GM19043 (cell line): ENCODE data around the gene TOP3B.

ENCODE experiments used
- ATAC-seq: cut with Tn5 transposase; IDR thresholded peaks from one replicate; pipeline ENCODE4 v1.9.1; 2021; ENCODE audit warnings: low read depth; ENCODE audit not compliant: unreplicated experiment

TOP3B gene

DNA sequence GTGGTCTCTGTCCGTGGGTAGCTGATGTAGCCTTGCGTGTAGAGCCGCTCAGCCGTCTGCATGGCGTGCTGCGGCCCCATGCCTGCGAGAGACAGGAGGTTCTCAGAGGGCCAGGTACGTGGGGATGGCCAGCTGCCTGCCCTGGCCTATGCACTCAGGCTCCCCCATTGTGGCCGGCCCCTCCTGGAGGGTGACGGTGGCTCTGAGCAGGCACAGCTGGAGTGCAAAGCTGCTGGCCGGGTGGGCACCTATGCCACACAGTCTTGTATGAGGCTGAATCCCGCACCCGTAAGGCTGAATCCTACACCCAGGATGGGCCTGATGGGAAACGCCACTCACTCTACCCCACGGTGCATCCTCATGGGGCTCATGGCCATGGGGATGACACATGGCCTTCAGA is 18.4 kb downstream of the TOP3B start:
- ATAC-seq = no peak

DNA sequence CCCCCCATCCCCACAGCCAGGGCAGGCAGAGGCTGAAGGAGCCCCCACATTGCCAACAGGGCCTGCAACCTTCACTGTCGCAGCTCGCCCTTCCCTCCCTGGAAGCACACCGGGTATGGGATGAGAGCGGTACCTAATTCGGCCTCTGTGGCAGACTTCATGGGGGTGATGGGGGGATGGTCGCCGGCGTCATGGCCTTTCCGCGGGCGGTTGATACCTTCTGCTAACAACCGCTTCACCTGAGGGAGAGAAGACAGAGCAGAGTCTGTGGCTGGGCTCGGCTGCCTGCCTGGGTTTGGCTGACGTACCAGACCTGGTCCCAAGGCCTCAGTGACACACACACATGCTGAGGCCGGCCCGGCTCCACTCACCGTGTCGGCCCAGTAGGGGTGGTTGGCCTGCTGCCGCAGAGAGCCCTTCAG is 18.8 kb downstream of the TOP3B start:
- ATAC-seq = no peak

DNA sequence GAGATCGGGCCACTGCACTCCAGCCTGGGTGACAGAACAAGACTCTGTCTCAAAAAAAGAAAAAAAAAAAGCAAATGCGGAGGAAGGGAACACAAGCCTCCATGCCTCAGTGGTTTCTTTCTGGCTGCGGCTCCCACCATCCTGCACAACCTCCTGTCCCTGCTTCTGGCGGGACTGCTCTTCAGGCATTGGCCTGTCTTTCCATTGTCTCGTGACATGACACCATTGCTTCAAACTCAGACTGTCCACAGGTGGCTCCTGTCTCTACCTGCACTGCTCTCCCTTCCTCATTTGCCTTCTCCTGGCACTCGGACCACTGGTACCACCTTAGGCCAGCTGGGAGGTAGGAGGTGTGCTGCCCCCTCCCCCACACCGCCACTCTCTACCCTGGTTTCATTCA is 19.3 kb downstream of the TOP3B start:
- no peak for ATAC-seq

DNA sequence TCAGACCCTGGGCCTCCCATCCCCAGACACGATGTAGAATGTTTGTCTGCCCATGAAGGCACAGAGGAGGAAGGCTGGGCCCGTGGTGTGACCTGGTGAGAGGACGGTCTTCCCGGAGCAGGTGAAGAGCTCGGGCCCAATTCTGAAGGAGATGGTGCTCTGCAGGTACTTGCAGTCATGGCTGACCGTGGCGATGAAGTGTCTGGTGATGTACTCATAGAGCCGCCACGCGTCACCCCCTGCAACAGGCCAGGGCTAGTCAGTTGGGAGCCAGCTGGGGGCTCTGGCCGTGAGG is 20.0 kb downstream of the TOP3B start:
- ATAC-seq = no peak

DNA sequence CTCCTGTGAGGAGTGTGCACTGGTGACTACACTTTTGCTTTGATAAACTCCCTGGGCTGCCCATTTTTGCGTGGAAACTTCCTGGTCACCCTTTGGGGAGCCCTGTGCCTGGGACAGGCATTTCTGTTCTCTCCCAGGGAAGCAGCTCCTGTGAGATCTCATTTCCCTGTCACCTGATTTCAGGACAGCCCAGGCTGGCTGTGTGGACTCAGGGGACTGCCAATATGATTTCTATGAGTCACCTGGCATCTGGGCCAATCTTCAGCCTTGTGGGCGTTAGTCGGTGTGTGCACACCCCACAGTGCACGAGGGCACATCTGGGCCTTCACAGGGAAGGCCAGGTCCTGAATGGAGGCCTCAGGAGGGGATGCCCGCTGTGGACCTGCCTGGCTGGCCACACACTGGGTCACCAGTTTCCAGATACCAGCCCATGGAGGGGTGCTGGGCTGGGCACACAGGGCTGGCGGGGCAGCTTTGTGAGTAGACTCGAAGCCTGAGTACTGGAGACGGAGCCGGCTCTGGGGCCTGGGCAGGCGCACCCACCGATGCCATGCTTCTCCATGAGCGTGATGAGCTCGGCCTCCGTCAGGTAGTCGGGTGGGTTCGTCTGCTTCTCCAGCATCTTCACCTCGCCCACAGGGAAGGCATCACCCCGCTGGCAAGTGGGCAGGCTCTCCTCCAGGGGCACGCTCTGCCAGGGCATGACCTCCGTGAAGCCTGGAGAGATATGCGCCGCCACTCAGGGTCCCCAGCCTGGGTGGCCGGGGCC is 20.5 kb downstream of the TOP3B start:
- ATAC-seq = no peak

DNA sequence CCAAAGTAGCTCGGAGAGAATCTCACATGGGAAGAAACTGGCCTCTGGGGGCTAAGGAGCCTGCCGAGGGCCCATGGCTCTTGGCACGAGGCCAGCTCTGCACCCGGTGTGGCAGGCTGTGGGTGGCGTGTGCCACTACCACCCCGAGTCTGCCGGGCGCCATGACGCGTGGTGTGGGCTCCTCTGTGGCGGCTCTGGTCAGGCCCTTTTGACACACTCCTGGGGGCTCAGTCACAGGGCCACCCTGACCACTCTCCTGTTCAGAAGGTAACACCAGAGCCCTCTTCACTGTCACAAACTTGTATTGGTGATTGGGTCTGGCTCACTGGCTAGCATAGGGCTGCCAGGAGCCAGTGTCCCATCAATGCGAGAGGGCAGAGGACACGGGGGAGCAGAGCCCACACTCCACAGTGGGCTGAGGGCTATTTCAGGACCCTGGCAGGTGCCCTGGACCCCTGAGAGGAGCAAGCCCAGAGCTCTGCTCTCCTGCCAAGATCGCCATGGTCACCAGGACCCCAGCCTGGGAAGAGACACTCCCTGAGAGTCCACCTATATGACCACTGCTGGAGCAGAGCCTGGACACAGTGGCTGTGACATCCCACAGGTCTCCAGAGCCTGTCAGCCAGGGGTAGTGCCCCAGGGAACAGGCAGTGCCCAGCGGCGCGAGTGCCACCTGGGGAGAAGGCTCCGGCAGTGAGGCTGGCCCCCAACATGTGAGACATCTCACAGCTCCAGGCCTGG is 21.3 kb downstream of the TOP3B start:
- ATAC-seq = no peak

DNA sequence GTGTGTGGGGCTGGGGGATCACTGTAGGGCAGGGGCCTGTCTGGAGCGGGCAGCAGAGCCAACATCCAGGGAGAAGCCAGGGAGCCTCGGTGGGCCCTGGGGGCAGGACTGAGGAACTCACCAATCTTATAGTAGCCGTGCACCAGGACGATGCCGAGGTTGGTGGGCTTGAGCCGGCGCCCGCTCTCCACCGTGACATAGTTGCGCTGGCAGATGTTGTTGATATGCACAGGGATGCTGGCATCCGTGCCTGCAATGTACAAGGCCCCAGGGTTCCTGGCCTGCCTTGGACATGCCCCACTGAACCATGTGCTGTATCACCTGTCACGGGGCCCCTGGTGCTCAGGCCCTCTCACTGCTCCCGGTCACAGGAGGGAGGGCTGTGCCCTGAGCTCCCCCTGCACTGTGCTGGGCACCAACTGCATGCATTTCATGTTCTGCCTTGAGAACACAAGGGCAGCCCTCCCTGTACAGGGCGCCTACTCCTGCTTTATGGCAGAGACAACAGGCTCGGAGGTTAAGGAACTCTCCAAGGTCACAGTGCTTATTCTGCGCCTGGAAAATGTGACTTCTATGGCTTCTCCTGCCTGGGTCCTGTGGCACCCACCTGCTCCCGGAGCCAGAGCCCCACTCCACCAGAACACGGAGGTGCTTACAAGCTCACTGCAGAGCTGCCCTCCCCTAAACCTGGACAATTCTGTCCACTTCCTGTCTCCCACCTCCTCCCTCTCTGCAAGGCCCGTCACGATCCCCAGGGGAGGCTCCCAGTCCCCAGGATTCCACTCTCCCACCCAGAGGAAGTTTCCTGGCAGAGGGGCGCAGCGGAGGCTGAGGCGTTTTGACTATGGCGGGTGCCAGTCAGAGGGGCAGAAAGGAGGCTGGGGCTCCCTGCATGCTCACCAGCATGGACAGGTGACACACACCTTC is 22.1 kb downstream of the TOP3B start:
- ATAC-seq = no peak

DNA sequence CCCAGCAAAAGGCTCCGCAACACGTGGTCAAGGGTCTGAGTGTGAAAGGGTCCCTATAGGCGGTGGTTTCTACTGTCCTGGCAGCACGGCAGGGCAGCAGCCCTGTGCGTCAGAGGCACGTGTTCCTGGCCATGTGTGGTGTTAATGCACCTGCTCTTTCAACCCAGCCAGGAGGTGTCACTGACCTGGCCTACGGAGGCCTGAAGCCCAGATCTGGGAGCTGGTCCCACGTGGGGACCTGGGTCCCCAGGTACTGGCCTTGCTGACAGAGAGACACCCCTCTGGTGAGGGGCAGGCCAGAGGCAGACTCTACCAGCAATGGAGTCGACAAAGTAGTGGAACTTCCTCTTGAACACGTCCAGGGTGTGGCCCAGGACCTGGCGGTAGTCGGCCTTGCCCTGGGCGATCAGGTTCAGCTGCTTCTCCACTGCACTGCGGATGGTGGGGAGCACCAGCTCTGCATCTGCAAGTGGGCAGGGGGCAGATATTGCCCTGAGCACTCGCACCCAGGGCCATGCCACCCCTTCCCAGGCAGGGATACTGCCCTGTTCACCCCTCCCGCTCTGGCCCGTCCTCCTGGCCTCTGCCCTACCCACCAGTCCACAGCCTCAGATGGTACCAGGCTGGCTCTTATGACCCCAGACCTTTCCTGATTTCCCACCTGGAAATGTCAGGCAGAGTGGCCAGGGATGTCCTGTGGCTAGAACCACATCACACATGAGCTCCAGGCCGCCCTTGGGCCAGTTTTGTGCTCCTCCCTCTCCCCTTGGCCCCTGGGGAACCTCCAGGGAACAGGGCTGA is 23.1 kb downstream of the TOP3B start:
- no peak for ATAC-seq

DNA sequence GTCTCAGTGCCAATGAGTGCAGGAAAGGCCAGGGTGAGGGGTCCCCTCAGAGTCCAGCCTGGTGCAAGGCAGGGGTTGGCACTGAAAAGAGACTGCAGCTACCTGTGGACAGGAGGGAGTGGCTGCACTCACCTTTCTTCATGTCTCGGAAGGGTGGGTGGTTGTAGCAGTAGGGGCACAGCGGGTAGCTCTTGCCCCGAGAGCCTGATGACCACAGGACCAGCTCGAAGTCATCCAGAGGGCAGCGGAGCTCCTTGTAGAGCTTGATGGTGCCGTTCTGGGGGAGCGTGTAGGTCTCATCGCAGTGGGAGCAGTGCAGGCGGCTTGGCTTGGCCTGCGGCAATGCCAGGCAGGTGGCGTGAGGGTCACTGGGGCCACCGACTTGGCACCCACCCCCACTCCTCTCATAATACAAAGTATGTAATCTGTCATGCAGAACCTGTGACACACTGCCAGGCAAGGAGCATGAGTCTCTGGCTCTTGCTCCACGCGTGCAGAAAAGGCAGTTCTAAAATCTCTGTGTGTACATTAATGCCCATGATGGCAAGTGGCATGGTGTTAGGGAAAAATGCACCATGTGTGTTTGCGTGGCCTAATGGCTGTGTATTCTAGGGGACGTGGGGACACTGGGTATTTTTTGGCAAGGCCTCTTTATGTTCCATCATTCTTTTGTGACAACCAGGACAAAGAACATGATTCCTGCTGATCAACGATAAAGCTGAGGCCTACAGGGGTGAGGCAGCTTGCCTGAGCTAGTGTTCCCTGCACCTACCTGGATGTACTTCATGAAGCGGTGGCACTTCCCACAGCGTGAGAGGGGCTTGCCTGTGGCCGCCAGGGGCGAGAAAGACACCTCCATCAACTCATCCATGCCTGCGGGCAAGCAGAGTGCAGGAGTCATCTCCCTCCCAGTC is 24.0 kb downstream of the TOP3B start:
- no peak for ATAC-seq

DNA sequence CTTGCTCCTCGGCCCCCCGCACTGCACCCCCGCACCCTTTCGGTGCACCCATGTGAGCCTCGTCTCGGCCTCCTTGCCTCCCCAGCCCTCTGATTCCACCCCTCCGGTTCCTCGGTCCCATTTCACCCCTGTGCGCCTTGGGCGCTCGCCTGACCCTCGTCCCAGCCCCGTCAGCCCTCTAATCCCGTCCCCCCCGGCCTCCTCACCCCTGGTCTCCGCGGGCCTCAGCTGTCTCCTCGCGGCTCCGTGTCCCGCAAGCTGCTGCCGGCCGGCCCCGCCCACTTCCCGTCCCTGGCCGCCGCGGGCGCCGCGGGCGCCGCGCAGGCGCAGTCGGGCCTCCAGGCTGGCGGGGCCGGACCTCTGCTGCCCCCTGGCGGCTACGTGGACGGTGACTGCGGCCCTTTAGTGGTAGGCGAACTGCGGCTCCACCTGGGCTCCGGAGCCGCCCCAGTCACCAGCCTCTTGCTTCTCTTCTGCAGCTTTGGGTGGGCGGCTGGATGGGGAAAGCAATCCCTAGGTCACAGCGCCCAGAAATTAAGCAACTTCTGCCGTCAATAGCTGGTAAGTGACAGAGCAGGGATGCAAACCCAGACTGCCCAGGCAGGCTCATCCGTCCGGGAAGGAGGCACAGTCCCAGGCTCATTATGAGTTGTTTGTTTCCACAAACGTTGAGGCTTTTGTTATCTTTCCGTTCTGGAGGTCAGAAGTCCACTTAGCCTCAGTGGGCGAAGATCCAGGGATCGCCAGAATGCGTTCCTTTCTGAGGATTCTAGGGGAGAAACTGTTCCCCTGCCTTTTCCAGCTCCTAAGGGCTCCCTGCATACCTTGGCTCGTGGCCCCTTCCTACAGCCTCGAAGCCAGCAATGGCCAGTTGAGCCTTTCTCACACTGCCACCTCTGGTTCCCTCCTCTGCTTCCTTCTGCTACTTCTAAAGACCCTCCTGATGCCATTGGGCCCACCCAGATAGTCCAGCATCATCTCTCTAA is 29.7 kb downstream of the TOP3B start, which contains the start of gene PPM1F:
TSS of gene PPM1F (minus strand) at position 263 of the 986 bp plus-strand sequence. CDS start 6,800 bp downstream, outside the sequence.
- no peak for ATAC-seq

DNA sequence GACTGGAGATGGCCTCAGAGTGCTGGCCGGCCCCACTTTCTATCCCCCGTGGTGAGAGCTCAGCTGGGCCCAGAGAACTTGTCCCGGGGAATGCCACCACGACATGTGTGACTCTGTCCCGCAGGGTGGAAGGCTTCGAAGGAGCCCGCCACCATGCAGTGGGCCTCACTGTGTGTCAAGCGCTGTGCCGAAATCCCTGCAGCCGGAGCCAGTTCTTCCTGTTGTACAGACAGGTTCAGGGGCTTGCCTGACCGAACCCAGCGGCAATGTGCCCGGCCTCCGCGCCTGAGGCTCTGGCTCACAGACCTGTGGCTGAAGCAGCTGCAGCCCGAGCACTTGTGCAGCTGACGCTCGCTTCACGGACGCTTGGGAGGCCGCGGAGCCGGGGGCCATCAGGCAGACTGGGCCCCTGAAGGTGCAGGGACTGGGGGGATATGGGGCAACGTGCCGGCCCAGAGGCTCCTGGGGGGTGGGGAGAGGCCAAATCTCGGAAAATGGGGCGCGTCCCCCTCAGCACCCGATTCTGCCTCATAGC is 30.6 kb downstream of the TOP3B start:
- no peak for ATAC-seq

DNA sequence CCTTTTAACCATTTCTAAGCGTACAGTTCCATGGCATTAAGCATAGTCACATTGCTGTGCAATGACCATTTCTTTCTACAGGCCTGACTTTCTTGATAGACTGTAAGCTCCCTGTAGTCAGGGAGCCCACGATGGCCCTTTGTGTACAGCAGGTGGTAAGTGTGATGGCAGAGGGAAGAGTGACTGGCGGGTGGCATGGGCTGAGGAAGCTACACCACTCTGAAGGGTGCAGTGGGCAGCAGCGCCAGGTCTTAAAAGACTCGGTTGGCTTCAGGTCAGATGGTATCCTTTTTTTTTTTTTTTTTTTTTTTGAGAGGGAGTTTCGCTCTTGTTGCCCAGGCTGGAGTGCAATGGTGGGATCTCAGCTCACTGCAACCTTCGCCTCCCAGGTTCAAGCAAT is 31.5 kb downstream of the TOP3B start:
- no peak for ATAC-seq

DNA sequence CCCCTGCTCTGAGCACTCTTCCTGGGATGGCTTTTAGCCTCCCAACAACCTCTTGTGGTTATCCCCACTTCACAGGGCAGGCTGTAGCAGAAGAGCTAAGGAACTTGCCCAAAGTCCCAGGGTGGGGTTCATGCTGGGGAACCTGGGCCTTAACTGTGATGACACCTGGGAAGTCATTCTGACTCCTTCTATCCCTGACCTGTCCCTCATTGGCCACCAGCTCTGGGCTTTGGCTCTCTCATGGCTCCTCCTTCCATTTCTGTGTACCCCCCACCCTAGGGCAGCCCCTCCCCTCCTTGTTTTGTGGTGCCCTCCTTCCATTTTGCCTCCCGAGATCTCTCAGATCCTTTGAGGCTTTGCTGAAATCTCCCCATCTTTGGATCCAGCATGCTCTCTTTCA is 32.6 kb downstream of the TOP3B start:
- no peak for ATAC-seq

DNA sequence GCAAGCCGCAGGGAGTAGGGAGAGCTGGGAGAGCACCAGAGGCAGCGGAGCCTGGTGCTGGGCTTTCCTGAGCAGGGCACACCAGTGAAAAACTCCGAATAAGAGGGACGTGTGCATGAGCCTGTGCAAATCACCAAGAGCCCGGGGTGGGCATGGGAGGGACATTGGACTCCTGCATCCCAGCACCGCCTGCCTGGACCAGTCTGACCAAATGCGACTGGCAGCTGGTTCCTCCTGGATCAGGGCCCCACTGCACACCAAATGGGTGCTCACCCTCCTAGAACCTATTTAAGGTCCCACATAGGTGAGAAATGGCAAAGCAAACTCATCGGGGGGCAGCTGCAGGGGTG is 33.0 kb downstream of the TOP3B start:
- ATAC-seq = no peak

DNA sequence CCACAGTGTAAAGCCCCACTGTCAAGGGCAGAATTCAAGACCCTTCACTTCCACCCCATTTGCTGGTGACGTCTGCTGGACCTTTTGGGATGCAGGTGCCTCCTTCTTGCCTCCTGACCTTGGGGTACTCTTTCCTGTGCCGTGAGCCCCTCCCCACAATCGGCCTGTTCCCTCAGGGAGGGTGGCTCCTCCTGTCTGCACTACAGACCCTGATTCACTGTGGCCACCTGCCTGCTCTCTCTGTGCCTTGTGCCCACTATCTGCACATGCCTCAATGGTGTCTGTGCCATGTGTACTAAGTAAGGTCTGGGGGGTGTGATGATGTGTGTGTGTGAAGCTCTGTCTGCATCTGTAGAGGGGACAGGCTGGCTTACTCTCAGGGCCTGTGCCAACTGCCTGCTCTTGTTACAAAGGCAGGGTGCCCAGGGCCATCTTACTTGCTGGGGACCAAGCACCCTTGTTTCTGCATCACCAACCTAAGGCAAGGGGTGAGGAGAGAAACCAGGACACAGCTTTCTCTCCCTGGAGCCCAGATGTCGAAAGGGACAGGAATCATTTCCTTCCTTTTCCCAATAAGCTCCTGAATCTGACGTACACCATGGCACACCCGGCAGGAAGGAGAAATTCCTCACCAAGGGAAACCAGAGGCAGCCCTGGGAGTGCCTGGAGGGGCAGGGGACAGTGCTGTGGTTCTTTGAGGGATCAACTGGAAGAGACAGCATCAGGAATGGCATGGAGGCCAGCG is 33.6 kb downstream of the TOP3B start:
- ATAC-seq = no peak

DNA sequence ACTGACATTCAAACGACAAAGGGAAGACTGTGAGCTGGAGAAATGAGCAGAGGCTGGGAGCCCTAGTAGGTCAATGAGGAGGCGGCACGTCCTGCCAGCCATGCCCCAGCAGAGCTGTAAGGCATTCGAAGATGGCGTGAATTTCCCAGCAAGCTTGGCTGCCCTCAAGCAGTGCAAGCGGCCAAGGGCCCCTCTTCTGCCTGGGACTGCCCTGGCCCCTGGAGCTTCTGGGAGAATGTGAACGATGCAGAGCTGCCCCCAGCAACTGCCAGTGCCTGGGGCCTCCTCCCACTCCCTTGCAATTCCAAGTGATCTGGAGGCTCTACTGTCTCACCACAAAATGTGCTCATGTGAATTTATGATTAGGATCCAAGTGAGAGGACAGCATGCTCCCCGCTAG is 34.2 kb downstream of the TOP3B start:
- no peak for ATAC-seq
